HepG2 (cell line): ENCODE measurements around the gene CASKIN2. TPM values are rescaled to one million over a fixed set of nuclear protein-coding genes. Genes with fewer than 3 reads are reported as not detected.

ENCODE experiments used
- CBX5 ChIP-seq: sonication (generic); formaldehyde crosslinking; IDR thresholded peaks from 2 replicates; pipeline ENCODE4 v1.4.0; 2020; ENCODE audit warnings: missing genetic modification reagents, borderline replicate concordance
- CTCF ChIP-seq: sonication (generic); formaldehyde crosslinking; IDR thresholded peaks from 2 replicates; pipeline ENCODE4 v1.5.0; 2020; ENCODE audit warnings: mild to moderate bottlenecking, missing genetic modification reagents, moderate library complexity
- GPBP1L1 ChIP-seq: sonication (generic); formaldehyde crosslinking; IDR thresholded peaks from 2 replicates; pipeline ENCODE4 v1.5.0; 2020; ENCODE audit warnings: mild to moderate bottlenecking, missing genetic modification reagents
- IKZF5 ChIP-seq: IDR thresholded peaks from 2 replicates; pipeline ENCODE4 v1.6.1; 2018; ENCODE audit warnings: missing genetic modification reagents, mild to moderate bottlenecking, missing compliant biosample characterization
- MAX ChIP-seq: IDR thresholded peaks from 2 replicates; pipeline ENCODE4 v1.6.1; 2012; ENCODE audit warnings: inconsistent platforms
- MTERF4 ChIP-seq: sonication (generic); formaldehyde crosslinking; IDR thresholded peaks from 2 replicates; pipeline ENCODE4 v1.8.0; 2023; ENCODE audit warnings: mild to moderate bottlenecking, missing genetic modification reagents
- NCOA1 ChIP-seq: sonication (generic); formaldehyde crosslinking; IDR thresholded peaks from 2 replicates; pipeline ENCODE4 v1.9.0; 2021; ENCODE audit warnings: missing genetic modification reagents
- NKX3-1 ChIP-seq: sonication (generic); formaldehyde crosslinking; IDR thresholded peaks from 2 replicates; pipeline ENCODE4 v1.5.0; 2020; ENCODE audit warnings: missing genetic modification reagents
- NPAS2 ChIP-seq: sonication (generic); formaldehyde crosslinking; IDR thresholded peaks from 2 replicates; pipeline ENCODE4 v1.8.0; 2022; ENCODE audit warnings: mild to moderate bottlenecking, missing genetic modification reagents, borderline replicate concordance
- SRSF4 ChIP-seq: fragments of 200-400 bp; formaldehyde crosslinking; IDR thresholded peaks from one replicate; pipeline ENCODE4 v1.6.1; 2018; ENCODE audit warnings: mild to moderate bottlenecking, low read depth, low read length, moderate library complexity; ENCODE audit not compliant: poor library complexity, severe bottlenecking
- ZNF501 ChIP-seq: sonication (generic); formaldehyde crosslinking; IDR thresholded peaks from 2 replicates; pipeline ENCODE4 v1.5.1; 2020; ENCODE audit warnings: mild to moderate bottlenecking, moderate library complexity, missing genetic modification reagents
- ZNF609 ChIP-seq: sonication (generic); formaldehyde crosslinking; IDR thresholded peaks from 2 replicates; pipeline ENCODE4 v1.4.0; 2020; ENCODE audit warnings: mild to moderate bottlenecking, missing genetic modification reagents, borderline replicate concordance
- ZNF768 ChIP-seq: sonication (generic); formaldehyde crosslinking; IDR thresholded peaks from 2 replicates; pipeline ENCODE4 v1.4.0; 2020; ENCODE audit warnings: missing genetic modification reagents
- polyA plus RNA-seq, 8 experiments: library from polyadenylated mRNA; depleted of rRNA in 3 of 8; stranded (reverse) in 7 of 8; unstranded in 1 of 8; fragments of >200 nt; fragmentation: Illumina TruSeq in 4 of 8; extraction: Trizol in 4 of 8; gene quantifications; 2 replicates each; pipeline versions ENCODE4 v1.2.1 to v1.2.3, GENCODE V29; 2011 to 2016; ENCODE audit warnings: low read depth in 4 of 8, missing spikeins in 1 of 8, mixed read lengths in 1 of 8; ENCODE audit not compliant: insufficient read depth in 1 of 8
- total RNA-seq, 5 experiments: library from RNA; depleted of rRNA; stranded (reverse); fragments of >200 nt; fragmentation: Illumina TruSeq; extraction: Trizol; gene quantifications; 2 replicates each; pipeline ENCODE4 v1.2.3, GENCODE V29; 2016; ENCODE audit warnings: low read depth in 1 of 5

CASKIN2 gene
- total and polyA plus RNA-seq, 2 of the 13 experiments (the other 11 are each of a cell fraction or from before 2014, with no cell fraction given) = 5.2 to 7.8 TPM

- TF ChIP-seq ZNF609 (CRISPR knock-in tag) = 0 out of 2 replicates have a peak, but pooled peaks have one; percentile 33
- TF ChIP-seq NCOA1 (CRISPR knock-in tag) = no peak
- TF ChIP-seq CTCF (CRISPR knock-in tag) = no peak
- no peak for TF ChIP-seq NKX3-1
- TF ChIP-seq MAX = peak; percentile 88
- no peak for TF ChIP-seq GPBP1L1 (CRISPR knock-in tag)
- TF ChIP-seq NPAS2 (CRISPR knock-in tag) = no peak
- 0 out of 2 replicates have a peak, but pooled peaks have one; percentile 39 for TF ChIP-seq CBX5 (CRISPR knock-in tag)
- TF ChIP-seq ZNF501 (CRISPR knock-in tag) = peak; percentile 34; the same call in 1 of the 2 replicates
- no peak for TF ChIP-seq SRSF4
- no peak for TF ChIP-seq MTERF4 (CRISPR knock-in tag)
- TF ChIP-seq ZNF768 (CRISPR knock-in tag) = no peak
- TF ChIP-seq IKZF5 (CRISPR knock-in tag) = peak; percentile 80
Observed at GRCh38 chr17:75459590-75460267, 55.6 kb downstream of the CASKIN2 start (continued).
